GM21717 (cell line): Measurements from ENCODE around the gene SLC1A2.

Experiments used
- ATAC-seq: cut with Tn5 transposase; IDR thresholded peaks from one replicate; pipeline ENCODE4 v1.9.1; 2021; ENCODE audit warnings: mild to moderate bottlenecking, moderate library complexity; ENCODE audit not compliant: unreplicated experiment

The SLC1A2 gene

DNA sequence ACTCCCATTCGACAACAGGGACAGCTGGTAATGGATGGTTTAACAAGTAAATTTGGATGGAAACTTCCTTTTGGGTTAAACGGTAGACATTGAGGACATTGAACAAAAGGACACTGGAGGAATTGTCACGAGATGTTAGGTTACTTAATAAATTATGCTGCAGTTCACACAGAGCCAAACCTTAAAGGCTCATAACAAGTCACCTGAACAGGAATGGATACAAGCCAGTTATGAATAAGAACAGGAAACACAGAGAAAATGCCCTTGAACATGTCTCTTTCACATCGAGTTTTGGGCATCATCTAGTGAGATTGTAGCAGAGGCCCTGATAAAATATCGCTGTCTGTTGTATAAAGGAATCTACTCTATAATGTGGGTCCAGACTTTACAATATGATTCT lies 214.7 kb downstream of the SLC1A2 start:
- ATAC-seq = no peak
